ENCODE results near the gene TSBP1. TPM values are rescaled to one million over a fixed set of nuclear protein-coding genes. Genes with fewer than 3 reads are reported as not detected.

Gene TSBP1
- total and polyA plus RNA-seq, 2 of the 8 experiments (the other 6 are each of a cell fraction or from before 2014, with no cell fraction given): not detected

GRCh38 chr6:32294566-32294965 is 77.1 kb downstream of the TSBP1 start:
- Histone ChIP-seq H2BK20ac (ENCODE audit: low read length) (no peak overlapping the region), H3K4me2 (ENCODE audit: insufficient read depth in 1 of 2, low read depth in 2 of 2, low read length in 2 of 2) (no peak overlapping the region), H2BK15ac (ENCODE audit: low read length) (no peak overlapping the region), H4K5ac (ENCODE audit: insufficient read length, low read depth, low read length) (no peak overlapping the region), H4K8ac (ENCODE audit: extremely low read depth, insufficient read depth, low read length) (no peak overlapping the region), H3K23ac (ENCODE audit: insufficient read length) (no peak overlapping the region), H3K56ac (replicated peaks; ENCODE audit: insufficient read length, low read depth, low read length) (no peak overlapping the region), H3K27ac (ENCODE audit: low read depth, low read length) (no peak overlapping the region), H3K4me1 (replicated peaks in 1 of 4; ENCODE audit: control insufficient read depth in 3 of 4, insufficient read depth in 4 of 4, low read length in 3 of 4) (no peaks in the 10 kb centered on the region), H2BK12ac (ENCODE audit: low read depth, low read length) (no peak overlapping the region), H3K27me3 (replicated peaks in 1 of 4; ENCODE audit: control insufficient read depth in 3 of 4, extremely low read depth in 1 of 4, insufficient read depth in 3 of 4, low read length in 3 of 4) (no peaks in the 10 kb centered on the region), H3K23me2 (ENCODE audit: low read depth, low read length) (no peaks in the 10 kb centered on the region), H2BK5ac (ENCODE audit: low read depth, low read length) (no peak overlapping the region), H3K9ac (replicated peaks in 1 of 4; ENCODE audit: extremely low read depth in 1 of 4, low read depth in 3 of 4, low read length in 3 of 4) (no peak overlapping the region), H3K79me2 (ENCODE audit: control insufficient read depth in 1 of 2, insufficient read depth in 2 of 2, low read length in 2 of 2) (no peaks in the 10 kb centered on the region), H2AK5ac (ENCODE audit: low read depth, low read length) (no peak overlapping the region), H4K20me1 (replicated peaks in 1 of 2; ENCODE audit: control insufficient read depth in 1 of 2, insufficient read depth in 2 of 2, low read length in 2 of 2) (no peaks in the 10 kb centered on the region), H3K36me3 (ENCODE audit: control insufficient read depth in 2 of 4, insufficient read depth in 4 of 4, low read length in 3 of 4) (no peaks in the 10 kb centered on the region), H3K14ac (ENCODE audit: insufficient read length) (no peak overlapping the region), H3K4me3 (ENCODE audit: extremely low read depth in 1 of 4, insufficient read depth in 2 of 4, low read depth in 3 of 4, low read length in 4 of 4) (no peak overlapping the region), H4K91ac (replicated peaks; ENCODE audit: insufficient read length, low read length) (no peak overlapping the region), H3K79me1 (ENCODE audit: low read depth, low read length) (no peaks in the 10 kb centered on the region), H2AFZ (ENCODE audit: low read length) (no peak overlapping the region), H2BK120ac (replicated peaks; ENCODE audit: low read depth, low read length) (no peak overlapping the region), H3K18ac (ENCODE audit: extremely low read depth, low read length) (no peak overlapping the region), H3K4ac (replicated peaks; ENCODE audit: insufficient read length, low read depth, low read length) (no peak overlapping the region), H3K9me3 (ENCODE audit: insufficient read depth in 2 of 2, low read depth in 1 of 2, low read length in 1 of 2) (no peaks in the 10 kb centered on the region)
- CTCF ChIA-PET (ENCODE audit: partially characterized antibody): interaction anchor here (1.8 to 2.0 kb wide), 2 partner anchors 16 to 40 kb away, joined by 3 to 7 read pairs; no protein-coding TSS in a partner anchor
- FAIRE-seq: no peak
- WGBS, 2 experiments (ENCODE audit: extremely low coverage in 1 of 2, insufficient coverage in 1 of 2, insufficient read length in 1 of 2, insufficient replicate concordance in 2 of 2, low coverage in 1 of 2, low lambda C conversion rate in 2 of 2, missing lambda C conversion rate in 1 of 2): 94% methylated on average over 2 of the region's 2 CpGs; no CpG with 5 or more reads in 1 of the 2 experiments
- POLR2A ChIA-PET (ENCODE audit: partially characterized antibody): no interaction called here
- DNase-seq (ENCODE audit: low read depth in 1 of 2, low spot score in 2 of 2): no peak
- TF ChIP-seq SP2 (IDR thresholded peaks at IDR 0.05; ENCODE audit: low read length): no peak
- no peak for TF ChIP-seq USF2 (IDR thresholded peaks at IDR 0.05; ENCODE audit: low read length)
- no peak for TF ChIP-seq ATF2 (IDR thresholded peaks at IDR 0.05; ENCODE audit: low read length)
- TF ChIP-seq CHD1 (IDR thresholded peaks at IDR 0.05; ENCODE audit: low read depth, low read length): no peak
- no peak for TF ChIP-seq CBX5 (IDR thresholded peaks at IDR 0.05; ENCODE audit: low read depth, low read length)
- no peak for TF ChIP-seq EP300 (IDR thresholded peaks at IDR 0.05; ENCODE audit: borderline replicate concordance in 1 of 2, low read depth in 2 of 2, low read length in 2 of 2)
- TF ChIP-seq HDAC2 (IDR thresholded peaks at IDR 0.05; ENCODE audit: borderline replicate concordance in 1 of 2, low read depth in 2 of 2, low read length in 2 of 2): no peak
- no peak for TF ChIP-seq SIX5 (IDR thresholded peaks at IDR 0.05; ENCODE audit: low read depth, low read length)
- no peak for TF ChIP-seq TCF12 (IDR thresholded peaks at IDR 0.05; ENCODE audit: low read depth, low read length)
- no peak for TF ChIP-seq SIRT6 (IDR thresholded peaks at IDR 0.05; ENCODE audit: low read length)
